Body of pancreas (tissue), 2 donors: ENCODE measurements around the gene OTUD3. TPM values are rescaled to one million over a fixed set of nuclear protein-coding genes. Genes with fewer than 3 reads are reported as not detected.

Experiments used
- total RNA-seq, 2 donors: library from RNA; depleted of rRNA; stranded (reverse); fragments of >200 nt; gene quantifications; one replicate each; pipeline ENCODE4 v1.1.0, GENCODE V29; 2016

OTUD3 gene
- total RNA-seq, 2 donors from 2014 or later: 3.6 to 4.9 TPM

Other genes starting within 250 kb of the OTUD3 start
- 10 to 100 TPM; 21.8 to 32.4 TPM for gene NBL1, start 238.1 kb upstream of the OTUD3 start, total RNA-seq
- gene HTR6, start 217.5 kb upstream of the OTUD3 start, total RNA-seq: not detected
- gene TMCO4, start 82.5 kb upstream of the OTUD3 start, total RNA-seq: 10 to 100 TPM; 31.3 to 36.3 TPM
- gene RNF186, start 67.1 kb upstream of the OTUD3 start, total RNA-seq: 10 to 100 TPM in 1 of 2 donors, 1 to 10 TPM in 1; 9.2 to 32.9 TPM
- not detected for gene PLA2G2E, start 41.2 kb downstream of the OTUD3 start, total RNA-seq
- gene PLA2G2A, start 97.2 kb downstream of the OTUD3 start, total RNA-seq: 10 to 100 TPM in 1 of 2 donors, 1 to 10 TPM in 1; 9.3 to 57.7 TPM
- gene PLA2G5, start 187.8 kb downstream of the OTUD3 start, total RNA-seq: 1 to 10 TPM in 1 of 2 donors, under 1 TPM in 1; 0.52 to 5.9 TPM
- not detected for gene PLA2G2D, start 237.1 kb downstream of the OTUD3 start, total RNA-seq